Measurements from ENCODE around the gene FOXO1.

FOXO1 gene

GRCh38 chr13:40640202-40640601 lies 26.2 kb downstream of the FOXO1 start:
- in situ Hi-C loops (cut with MboI; ENCODE audit: low sequenced_read_pairs), result no loop called here

DNA sequence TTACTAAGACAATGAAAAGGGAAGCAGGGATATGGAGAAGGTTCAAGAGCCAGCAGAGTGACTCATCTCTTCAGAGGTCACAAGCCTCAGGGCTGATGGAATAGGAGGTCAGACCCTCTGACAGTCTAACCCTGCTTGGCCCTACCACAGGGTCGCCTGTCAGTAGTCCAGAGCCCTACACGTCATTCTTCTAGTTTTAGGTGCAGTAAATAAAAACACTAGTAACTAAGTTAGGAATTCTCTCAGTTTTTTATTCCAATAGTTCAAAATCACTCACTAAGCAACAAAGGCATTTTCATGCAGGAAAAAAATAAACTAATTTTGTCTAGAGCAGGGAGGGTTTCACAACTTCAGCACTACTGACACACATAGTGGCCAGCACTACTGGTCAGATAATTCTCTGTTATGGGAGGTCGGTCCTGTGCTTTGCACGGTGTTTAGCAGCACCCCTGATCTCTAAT lies 27.2 kb downstream of the FOXO1 start:
- in situ Hi-C loops (cut with MboI; ENCODE audit: low sequenced_read_pairs), result no loop called here

DNA sequence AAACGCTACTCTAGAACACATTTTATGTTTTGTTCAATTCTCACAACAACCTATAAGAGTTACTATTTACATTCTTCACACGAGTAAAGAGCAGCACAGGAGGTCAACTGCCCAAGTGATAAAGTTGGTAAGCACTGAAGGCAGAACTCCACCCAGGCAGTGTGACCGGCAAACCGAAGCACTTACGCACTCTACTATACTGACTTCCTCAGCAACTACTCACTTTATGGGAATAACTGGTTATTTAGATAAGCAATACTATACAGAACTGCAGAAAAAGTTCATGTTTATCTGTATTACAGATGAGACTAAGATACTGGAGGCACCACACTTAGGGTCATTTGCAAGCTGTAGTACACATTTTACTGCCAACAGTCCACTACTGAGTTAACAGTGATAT lies 28.8 kb downstream of the FOXO1 start:
- in situ Hi-C loops (cut with MboI; ENCODE audit: low sequenced_read_pairs), result no loop called here

- in situ Hi-C loops (cut with MboI; ENCODE audit: low sequenced_read_pairs), result no loop called here
Observed at GRCh38 chr13:40635315-40635995, 31.0 kb downstream of the FOXO1 start.

- in situ Hi-C loops (cut with MboI; ENCODE audit: low sequenced_read_pairs), result no loop called here
Observed at GRCh38 chr13:40632915-40633314, 33.5 kb downstream of the FOXO1 start.

GRCh38 chr13:40631605-40632004 lies 34.8 kb downstream of the FOXO1 start:
- in situ Hi-C loops (cut with MboI; ENCODE audit: low sequenced_read_pairs), result no loop called here

DNA sequence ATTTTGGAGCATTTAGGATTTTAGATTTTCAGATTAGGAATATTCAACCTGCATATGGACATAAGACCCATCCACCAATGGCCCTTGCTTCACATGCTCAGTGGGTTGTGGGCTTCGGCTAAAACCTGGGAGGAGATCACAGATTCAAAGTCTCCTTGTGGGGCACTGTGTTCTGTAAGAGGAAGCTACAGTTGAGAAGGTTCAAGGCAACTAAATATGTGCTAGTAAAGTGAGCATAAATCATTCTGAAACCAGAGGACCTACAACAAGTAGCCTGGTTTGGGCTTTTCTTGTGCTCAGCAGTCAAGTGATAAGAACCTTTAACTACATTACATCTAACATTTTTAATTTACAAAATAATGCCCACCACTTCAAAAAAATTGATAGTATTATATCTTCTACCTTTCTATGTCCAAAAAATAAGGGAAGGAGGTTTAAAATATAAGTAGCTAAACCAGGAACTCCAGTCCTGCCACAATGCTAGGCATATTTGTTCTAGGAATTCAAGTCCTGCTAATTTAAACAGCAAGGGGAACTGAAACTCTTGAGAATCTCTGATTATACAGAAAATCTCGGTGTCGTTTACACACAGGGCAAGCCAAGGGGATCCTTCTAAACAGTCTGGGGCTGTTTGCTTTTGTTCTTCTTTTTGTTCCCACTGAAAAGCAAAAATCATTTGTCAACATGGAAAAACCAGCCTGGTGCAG lies 36.6 kb downstream of the FOXO1 start:
- in situ Hi-C loops (cut with MboI; ENCODE audit: low sequenced_read_pairs), result no loop called here

- in situ Hi-C loops (cut with MboI; ENCODE audit: low sequenced_read_pairs), result no loop called here
Observed at GRCh38 chr13:40626977-40627376, 39.5 kb downstream of the FOXO1 start.

DNA sequence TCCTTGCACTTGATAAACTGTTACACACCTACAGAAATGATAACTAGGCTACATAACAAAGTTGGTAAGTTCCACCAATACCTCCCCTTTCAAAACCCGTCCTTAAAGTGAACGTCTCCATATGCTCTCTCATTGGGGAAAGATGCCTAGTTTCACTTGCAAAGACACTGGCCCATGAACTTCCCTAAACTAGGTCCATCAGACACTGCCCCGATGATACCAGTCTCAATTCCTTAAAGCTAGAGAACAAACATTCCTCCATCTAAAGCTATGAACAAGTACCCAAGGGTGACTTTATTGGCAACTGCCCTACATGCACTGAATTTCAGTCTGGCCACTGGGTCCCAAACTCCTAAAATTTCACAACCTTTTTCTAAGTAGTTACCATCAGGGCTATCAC lies 39.9 kb downstream of the FOXO1 start:
- in situ Hi-C loops (cut with MboI; ENCODE audit: low sequenced_read_pairs), result no loop called here

- in situ Hi-C loops (cut with MboI; ENCODE audit: low sequenced_read_pairs), result no loop called here
Observed at GRCh38 chr13:40624986-40625385, 41.5 kb downstream of the FOXO1 start.

DNA sequence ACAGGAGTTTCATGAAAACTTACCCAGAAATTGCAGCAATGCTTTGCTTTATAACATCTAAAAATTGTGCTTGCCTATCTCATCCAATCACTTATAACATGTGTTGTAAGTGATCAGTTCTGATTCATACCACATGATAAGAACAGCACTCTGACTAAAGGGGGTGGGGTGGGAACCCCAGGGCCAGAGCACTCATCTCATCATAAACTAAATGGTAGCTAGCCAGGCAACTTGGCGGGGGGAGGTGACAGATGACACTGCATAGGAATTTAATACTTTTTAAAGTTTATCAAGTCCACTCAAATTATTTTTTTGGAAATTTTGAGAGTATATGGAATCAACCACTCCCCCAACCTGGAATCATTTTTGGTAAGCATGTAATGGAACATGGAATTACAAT lies 42.1 kb downstream of the FOXO1 start:
- in situ Hi-C loops (cut with MboI; ENCODE audit: low sequenced_read_pairs), result no loop called here

DNA sequence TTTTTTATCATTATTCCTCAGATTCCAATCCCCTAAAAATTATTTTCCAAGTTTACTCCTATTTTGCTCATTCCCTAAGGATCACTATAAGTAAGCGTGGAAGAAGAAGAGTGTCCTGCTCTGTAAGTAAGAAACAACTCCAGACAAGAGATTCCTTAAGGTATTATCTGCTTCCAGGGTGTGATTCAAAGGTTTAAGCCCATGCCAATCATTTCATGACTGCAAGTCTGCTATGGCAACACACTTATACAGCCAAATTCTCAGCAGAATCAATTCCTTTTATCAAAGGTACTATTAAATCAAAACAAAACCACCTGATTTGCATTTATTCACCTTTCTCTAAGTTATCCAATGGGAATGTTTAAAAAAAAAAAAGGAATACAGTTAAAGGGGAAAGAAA lies 43.7 kb downstream of the FOXO1 start:
- in situ Hi-C loops (cut with MboI; ENCODE audit: low sequenced_read_pairs), result no loop called here

DNA sequence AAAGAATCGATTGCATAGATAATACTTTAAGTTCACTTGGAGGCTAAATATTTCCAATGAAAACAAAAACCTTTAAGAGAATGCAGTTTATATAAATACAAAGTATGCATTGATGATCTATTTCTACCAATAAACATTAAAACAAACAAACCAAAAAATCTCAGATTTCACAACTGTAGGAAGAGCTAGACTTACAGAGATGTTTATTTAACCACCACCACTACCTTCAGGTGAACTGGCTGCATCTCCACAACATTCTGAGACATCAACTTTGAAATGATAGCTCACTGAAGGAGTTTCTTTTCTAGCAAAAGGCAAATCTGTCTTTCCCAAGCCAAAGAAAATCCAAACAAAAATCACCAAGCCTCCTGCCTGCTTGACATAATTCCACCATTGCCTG lies 44.2 kb downstream of the FOXO1 start:
- in situ Hi-C loops (cut with MboI; ENCODE audit: low sequenced_read_pairs), result no loop called here

DNA sequence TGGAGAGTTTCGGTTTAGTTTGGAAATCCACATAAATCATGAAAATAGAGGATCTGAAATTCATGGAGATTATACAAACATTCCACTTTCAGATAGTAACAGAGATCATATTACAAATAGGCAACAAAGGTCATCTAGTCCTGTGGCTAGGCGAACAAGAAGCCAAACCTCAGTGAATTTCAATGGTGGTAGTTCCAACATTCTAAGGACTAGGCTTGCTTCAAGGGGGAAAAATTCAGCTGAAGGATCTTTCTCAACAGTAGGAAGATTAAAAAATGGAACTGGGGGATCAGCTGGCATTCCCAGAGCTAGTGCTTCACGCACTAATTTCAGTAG lies 47.0 kb downstream of the FOXO1 start:
- in situ Hi-C loops (cut with MboI; ENCODE audit: low sequenced_read_pairs), result no loop called here

- in situ Hi-C loops (cut with MboI; ENCODE audit: low sequenced_read_pairs), result no loop called here
Observed at GRCh38 chr13:40618581-40619478, 47.6 kb downstream of the FOXO1 start.

GRCh38 chr13:40617801-40618356 lies 48.6 kb downstream of the FOXO1 start:
- in situ Hi-C loops (cut with MboI; ENCODE audit: low sequenced_read_pairs), result no loop called here

DNA sequence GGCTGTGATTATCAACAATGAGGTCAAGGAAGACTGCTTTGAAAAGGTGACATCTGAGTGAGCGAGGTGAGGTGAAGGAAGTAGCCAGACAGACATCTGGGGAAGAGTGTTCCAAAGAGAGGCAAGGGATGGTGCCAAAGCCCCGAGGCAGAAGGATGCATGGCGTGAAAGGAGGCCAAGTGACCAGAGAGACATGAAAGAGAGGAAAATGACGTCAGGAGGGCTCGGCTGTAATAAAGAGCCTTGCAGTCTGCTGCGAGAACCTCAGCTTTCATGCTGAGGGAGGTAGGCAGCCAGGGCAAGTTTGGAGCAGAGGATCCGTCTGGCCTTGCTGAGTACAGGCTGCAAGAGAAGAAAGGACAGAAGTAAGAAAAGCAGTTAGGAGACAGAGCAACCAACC lies 50.8 kb downstream of the FOXO1 start:
- in situ Hi-C loops (cut with MboI; ENCODE audit: low sequenced_read_pairs), result no loop called here

DNA sequence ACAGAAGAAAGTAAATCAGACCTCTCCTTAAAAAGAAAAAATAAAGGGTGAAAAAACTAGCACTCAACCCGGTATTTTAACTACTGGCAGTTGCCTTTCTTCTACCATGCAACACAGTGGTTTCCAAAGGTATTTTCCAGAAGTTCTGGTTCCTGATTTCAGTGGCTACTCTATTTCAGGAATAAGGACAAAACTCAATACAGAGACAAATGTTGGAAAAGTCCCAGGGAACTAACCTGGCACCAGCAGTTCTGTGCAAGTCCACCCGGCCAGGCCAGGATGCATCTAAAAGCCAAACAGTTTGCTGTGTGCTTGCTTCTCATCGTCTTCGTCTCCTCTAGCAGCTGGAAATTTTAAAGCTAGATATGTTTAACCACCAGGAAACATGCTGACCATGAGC lies 52.5 kb downstream of the FOXO1 start:
- in situ Hi-C loops (cut with MboI; ENCODE audit: low sequenced_read_pairs), result no loop called here

- in situ Hi-C loops (cut with MboI; ENCODE audit: low sequenced_read_pairs), result no loop called here
Observed at GRCh38 chr13:40613192-40613818, 53.1 kb downstream of the FOXO1 start.

- in situ Hi-C loops (cut with MboI; ENCODE audit: low sequenced_read_pairs), result no loop called here
Observed at GRCh38 chr13:40612041-40612440, 54.4 kb downstream of the FOXO1 start.

DNA sequence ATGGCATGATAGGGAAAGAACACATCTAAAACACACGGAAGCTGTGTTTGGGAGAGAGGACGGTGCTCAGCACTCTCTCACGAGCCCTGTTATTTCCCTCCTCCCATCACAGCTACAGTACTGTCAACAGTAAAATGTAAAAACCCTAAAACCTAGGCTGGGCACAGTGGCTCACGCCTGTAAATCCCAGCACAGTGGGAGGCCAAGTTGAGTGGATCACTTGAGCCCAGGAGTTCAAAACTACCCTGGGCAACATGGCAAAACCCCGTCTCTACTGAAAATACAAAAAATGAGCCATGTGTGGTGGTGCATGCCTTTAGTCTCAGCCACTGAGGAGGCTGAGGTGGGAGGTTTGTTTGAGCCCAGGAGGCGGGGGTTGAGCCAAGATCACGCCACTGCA lies 54.8 kb downstream of the FOXO1 start:
- in situ Hi-C loops (cut with MboI; ENCODE audit: low sequenced_read_pairs), result no loop called here
